NCI-H1417 treated with DMSO at 0.1 percent for 48 hours (cell line): Measurements from ENCODE around the gene HELZ.
"Not testable (repeated sequence)": the region's sequence is repeated elsewhere in the genome, so short reads cannot be mapped to it uniquely, and the experiment has no call there.

Experiments
- DNase-seq: peaks from one replicate; lab custom pipeline; 2025; lab: John Stamatoyannopoulos, UW

HELZ gene

GRCh38 chr17:67115401-67115800 is 129.6 kb downstream of the HELZ start:
- no peak for DNase-seq

GRCh38 chr17:67113486-67113885 is 131.5 kb downstream of the HELZ start:
- DNase-seq = no peak

GRCh38 chr17:67111808-67112207 is 133.2 kb downstream of the HELZ start:
- DNase-seq = no peak

GRCh38 chr17:67111327-67111726 is 133.7 kb downstream of the HELZ start:
- no peak for DNase-seq

GRCh38 chr17:67110619-67111018 is 134.4 kb downstream of the HELZ start:
- DNase-seq = no peak

- DNase-seq = no peak
Observed at GRCh38 chr17:67109111-67109510, 135.9 kb downstream of the HELZ start.

GRCh38 chr17:67107811-67108775 is 136.9 kb downstream of the HELZ start:
- DNase-seq = no peak

GRCh38 chr17:67107171-67107570 is 137.8 kb downstream of the HELZ start:
- no peak for DNase-seq

- no peak for DNase-seq
Observed at GRCh38 chr17:67105213-67105612, 139.8 kb downstream of the HELZ start.

GRCh38 chr17:67104641-67105040 is 140.4 kb downstream of the HELZ start:
- DNase-seq = not testable (repeated sequence)

- no peak for DNase-seq
Observed at GRCh38 chr17:67098006-67098405, 147.0 kb downstream of the HELZ start.

GRCh38 chr17:67096609-67097008 is 148.4 kb downstream of the HELZ start:
- no peak for DNase-seq

GRCh38 chr17:67095803-67096202 is 149.2 kb downstream of the HELZ start:
- DNase-seq = no peak

- not testable (repeated sequence) for DNase-seq
Observed at GRCh38 chr17:67095291-67095690, 149.7 kb downstream of the HELZ start.

GRCh38 chr17:67093348-67093747 is 151.6 kb downstream of the HELZ start:
- no peak for DNase-seq

- not testable (repeated sequence) for DNase-seq
Observed at GRCh38 chr17:67092710-67093109, 152.3 kb downstream of the HELZ start.

- no peak for DNase-seq
Observed at GRCh38 chr17:67092291-67092690, 152.7 kb downstream of the HELZ start.

- no peak for DNase-seq
Observed at GRCh38 chr17:67090341-67090740, 154.7 kb downstream of the HELZ start.

GRCh38 chr17:67088639-67089038 is 156.4 kb downstream of the HELZ start:
- DNase-seq = no peak

- no peak for DNase-seq
Observed at GRCh38 chr17:67085406-67085805, 159.6 kb downstream of the HELZ start.

GRCh38 chr17:67082107-67082506 is 162.9 kb downstream of the HELZ start:
- no peak for DNase-seq

GRCh38 chr17:67080804-67081203 is 164.2 kb downstream of the HELZ start:
- DNase-seq = no peak

GRCh38 chr17:67079491-67079890 is 165.5 kb downstream of the HELZ start:
- no peak for DNase-seq

GRCh38 chr17:67078292-67078691 is 166.7 kb downstream of the HELZ start:
- no peak for DNase-seq
